Measurements from ENCODE around the gene ERBB2.

- no peak for TF ChIP-seq POLR2A (IDR thresholded peaks at IDR 0.05)
- no peak for TF ChIP-seq EP300 (IDR thresholded peaks at IDR 0.05)
- no peak for TF ChIP-seq CTCF (IDR thresholded peaks at IDR 0.05)
Observed at GRCh38 chr17:39655105-39655504, 44.8 kb upstream of the ERBB2 start.

Data from upper lobe of left lung (tissue), 4 donors.